ENCODE results near the gene CAP2.
"Not testable (repeated sequence)": the region's sequence is repeated elsewhere in the genome, so short reads cannot be mapped to it uniquely, and the experiment has no call there.

Gene CAP2

GRCh38 chr6:17577059-17577458 lies 183.7 kb downstream of the CAP2 start:
- peaks cover 14% of the 10 kb centered on the region for H3K9me3 ChIP-seq (ENCODE audit: control insufficient read depth, low read length)
- no peaks in the 10 kb centered on the region for H3K4me1 ChIP-seq (ENCODE audit: control insufficient read depth, insufficient read depth, low read length, poor library complexity, severe bottlenecking)
- H3K4me3 ChIP-seq (ENCODE audit: extremely low read depth, insufficient read depth, low read length, poor library complexity, severe bottlenecking), result no peak overlapping the region
- no peaks in the 10 kb centered on the region for H3K36me3 ChIP-seq (ENCODE audit: control insufficient read depth, insufficient read depth, low read length)
- 100% methylated on average over 1 of the region's 1 CpG; no CpG with 5 or more reads in 1 of the 2 experiments for WGBS, 2 experiments (ENCODE audit: insufficient coverage in 2 of 2)
- H3K27ac ChIP-seq (ENCODE audit: low read depth, low read length, severe bottlenecking), result no peak overlapping the region

DNA sequence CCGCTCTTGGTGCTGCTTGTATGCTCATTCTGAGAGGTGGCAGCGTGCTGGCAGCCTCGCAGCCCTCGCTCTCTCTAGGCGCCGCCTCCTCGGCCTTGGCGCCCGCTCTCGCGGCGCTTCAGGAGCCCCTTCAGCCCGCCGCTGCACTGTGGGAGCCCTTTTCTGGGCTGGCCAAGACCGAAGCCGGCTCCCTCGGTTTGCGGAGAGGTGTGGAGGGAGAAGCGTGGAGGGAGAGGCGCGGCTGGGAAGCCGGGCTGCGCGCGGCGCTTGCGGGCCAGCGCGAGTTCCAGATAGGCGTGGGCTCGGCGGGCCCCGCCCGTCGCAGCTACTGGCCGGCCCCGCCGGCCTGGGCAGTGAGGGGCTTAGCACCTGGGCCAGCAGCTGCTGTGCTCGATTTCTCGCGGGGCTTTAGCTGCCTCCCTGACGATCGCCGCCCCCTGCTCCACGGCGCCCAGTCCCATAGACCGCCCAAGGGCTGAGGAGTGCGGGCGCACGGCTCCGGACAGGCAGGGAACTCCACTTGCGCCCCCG lies 187.2 kb downstream of the CAP2 start:
- no peaks in the 10 kb centered on the region for H3K4me1 ChIP-seq (ENCODE audit: control insufficient read depth, insufficient read depth, low read length, poor library complexity, severe bottlenecking)
- H3K27ac ChIP-seq (ENCODE audit: low read depth, low read length, severe bottlenecking), result no peak overlapping the region
- peak overlapping the region; percentile 18 for H3K4me3 ChIP-seq (ENCODE audit: extremely low read depth, insufficient read depth, low read length, poor library complexity, severe bottlenecking)
- H3K36me3 ChIP-seq (ENCODE audit: control insufficient read depth, insufficient read depth, low read length), result no peaks in the 10 kb centered on the region
- WGBS, 2 experiments (ENCODE audit: insufficient coverage in 2 of 2), result 74 to 77% methylated on average over 31 to 40 of the region's 53 CpGs
- peaks cover 14% of the 10 kb centered on the region for H3K9me3 ChIP-seq (ENCODE audit: control insufficient read depth, low read length)

GRCh38 chr6:17581282-17581681 lies 187.9 kb downstream of the CAP2 start:
- H3K4me3 ChIP-seq (ENCODE audit: extremely low read depth, insufficient read depth, low read length, poor library complexity, severe bottlenecking); H3K36me3 ChIP-seq (ENCODE audit: control insufficient read depth, insufficient read depth, low read length); H3K27ac ChIP-seq (ENCODE audit: low read depth, low read length, severe bottlenecking); H3K4me1 ChIP-seq (ENCODE audit: control insufficient read depth, insufficient read depth, low read length, poor library complexity, severe bottlenecking): not testable (repeated sequence)
- WGBS, 2 experiments (ENCODE audit: insufficient coverage in 2 of 2), result 98 to 100% methylated on average over 4 to 6 of the region's 7 CpGs
- peaks cover 11% of the 10 kb centered on the region for H3K9me3 ChIP-seq (ENCODE audit: control insufficient read depth, low read length)

DNA sequence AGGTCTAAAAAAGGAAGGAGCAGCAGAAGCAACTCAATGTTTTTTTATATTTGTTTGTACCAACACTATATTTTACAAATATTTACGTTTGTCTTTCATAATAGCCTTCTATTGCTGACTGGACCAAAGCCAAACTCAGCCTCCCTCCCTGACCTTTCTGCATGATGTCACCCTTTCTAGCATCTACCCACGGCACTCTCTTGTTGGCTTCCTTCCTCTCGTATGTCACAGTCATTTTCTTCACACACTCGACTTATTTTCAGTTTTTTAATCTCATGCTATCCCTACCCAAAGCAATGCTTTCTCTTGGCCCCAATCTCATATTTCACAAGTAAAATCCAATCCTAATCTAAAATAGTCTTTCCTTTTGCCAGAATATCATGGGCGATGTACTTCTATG lies 190.4 kb downstream of the CAP2 start:
- H3K36me3 ChIP-seq (ENCODE audit: control insufficient read depth, insufficient read depth, low read length), result no peaks in the 10 kb centered on the region
- H3K9me3 ChIP-seq (ENCODE audit: control insufficient read depth, low read length), result peaks cover 4% of the 10 kb centered on the region
- 72 to 75% methylated on average over 4 of the region's 5 CpGs for WGBS, 2 experiments (ENCODE audit: insufficient coverage in 2 of 2)
- no peak overlapping the region for H3K4me3 ChIP-seq (ENCODE audit: extremely low read depth, insufficient read depth, low read length, poor library complexity, severe bottlenecking)
- H3K27ac ChIP-seq (ENCODE audit: low read depth, low read length, severe bottlenecking), result peak overlapping the region; percentile 63
- no peaks in the 10 kb centered on the region for H3K4me1 ChIP-seq (ENCODE audit: control insufficient read depth, insufficient read depth, low read length, poor library complexity, severe bottlenecking)

GRCh38 chr6:17584241-17584803 lies 190.9 kb downstream of the CAP2 start:
- H3K36me3 ChIP-seq (ENCODE audit: control insufficient read depth, insufficient read depth, low read length), result no peaks in the 10 kb centered on the region
- 70% methylated on average over 2 of the region's 7 CpGs; no CpG with 5 or more reads in 1 of the 2 experiments for WGBS, 2 experiments (ENCODE audit: insufficient coverage in 2 of 2)
- H3K4me1 ChIP-seq (ENCODE audit: control insufficient read depth, insufficient read depth, low read length, poor library complexity, severe bottlenecking), result no peaks in the 10 kb centered on the region
- peaks cover 4% of the 10 kb centered on the region for H3K9me3 ChIP-seq (ENCODE audit: control insufficient read depth, low read length)
- H3K27ac ChIP-seq (ENCODE audit: low read depth, low read length, severe bottlenecking), result peak overlapping the region; percentile 63
- H3K4me3 ChIP-seq (ENCODE audit: extremely low read depth, insufficient read depth, low read length, poor library complexity, severe bottlenecking), result peak overlapping the region; percentile 6

DNA sequence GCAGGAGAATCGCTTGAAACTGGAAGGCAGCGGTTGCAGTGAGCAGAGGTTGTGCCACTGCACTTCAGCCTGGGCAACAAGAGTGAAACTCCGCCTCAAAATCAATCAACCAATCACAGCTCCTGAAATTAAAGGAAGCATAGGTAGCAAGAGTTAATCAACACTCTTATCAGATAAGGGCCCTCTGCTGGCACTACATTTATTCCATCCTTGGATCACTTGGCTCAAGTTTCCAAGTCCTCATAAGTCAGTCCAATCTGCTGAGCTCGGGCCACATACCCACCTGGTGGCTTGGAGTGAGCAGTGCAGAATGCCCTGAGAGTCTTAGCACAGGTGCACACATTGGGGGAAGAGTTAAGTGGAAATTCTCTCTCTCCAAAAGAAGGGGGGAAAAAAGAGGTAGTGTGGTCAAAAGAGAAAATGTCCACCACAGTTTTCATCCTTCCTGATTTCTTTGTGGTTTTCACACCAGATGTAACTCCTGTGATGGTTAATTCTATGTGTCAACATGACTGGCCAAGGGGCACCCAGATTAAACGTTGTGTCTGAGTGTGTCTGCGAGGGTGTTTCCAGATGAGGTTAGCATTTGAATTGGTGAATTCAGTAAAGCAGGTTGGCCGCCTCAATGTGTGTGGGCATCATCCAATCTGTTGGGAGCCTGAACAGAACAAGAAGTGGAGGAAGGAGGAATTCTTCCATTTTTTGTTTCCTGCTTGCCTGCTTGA lies 192.5 kb downstream of the CAP2 start:
- WGBS, 2 experiments (ENCODE audit: insufficient coverage in 2 of 2), result 85 to 90% methylated on average over 7 of the region's 7 CpGs
- no peaks in the 10 kb centered on the region for H3K36me3 ChIP-seq (ENCODE audit: control insufficient read depth, insufficient read depth, low read length)
- H3K4me3 ChIP-seq (ENCODE audit: extremely low read depth, insufficient read depth, low read length, poor library complexity, severe bottlenecking), result no peak overlapping the region
- H3K9me3 ChIP-seq (ENCODE audit: control insufficient read depth, low read length), result peaks cover 4% of the 10 kb centered on the region
- no peak overlapping the region for H3K27ac ChIP-seq (ENCODE audit: low read depth, low read length, severe bottlenecking)
- peaks cover 3% of the 10 kb centered on the region for H3K4me1 ChIP-seq (ENCODE audit: control insufficient read depth, insufficient read depth, low read length, poor library complexity, severe bottlenecking)

GRCh38 chr6:17586623-17587022 lies 193.2 kb downstream of the CAP2 start:
- H3K9me3 ChIP-seq (ENCODE audit: control insufficient read depth, low read length); H3K4me3 ChIP-seq (ENCODE audit: extremely low read depth, insufficient read depth, low read length, poor library complexity, severe bottlenecking); H3K27ac ChIP-seq (ENCODE audit: low read depth, low read length, severe bottlenecking); H3K36me3 ChIP-seq (ENCODE audit: control insufficient read depth, insufficient read depth, low read length); H3K4me1 ChIP-seq (ENCODE audit: control insufficient read depth, insufficient read depth, low read length, poor library complexity, severe bottlenecking): not testable (repeated sequence)
- WGBS, 2 experiments (ENCODE audit: insufficient coverage in 2 of 2), result 90 to 95% methylated on average over 13 of the region's 13 CpGs

DNA sequence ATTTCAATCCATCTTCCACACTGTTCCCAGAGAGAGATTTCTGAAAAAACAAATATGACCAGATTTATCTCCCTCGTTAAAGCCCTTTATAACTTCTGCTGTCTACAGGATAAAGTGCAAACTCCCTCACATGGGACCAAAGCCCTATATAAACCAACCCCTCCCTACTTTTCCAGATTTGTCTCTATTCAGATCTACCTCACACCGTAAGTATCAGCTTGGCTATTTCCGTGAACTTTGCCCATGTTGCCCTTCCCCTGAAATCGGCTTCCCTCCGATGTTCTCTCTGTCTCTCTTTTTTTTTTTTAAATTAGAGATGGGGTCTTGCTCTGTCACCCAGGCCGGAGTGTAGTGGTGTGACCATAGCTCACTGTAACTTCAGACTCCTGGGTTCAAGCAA lies 194.6 kb downstream of the CAP2 start:
- Histone ChIP-seq H3K4me3 (ENCODE audit: extremely low read depth, insufficient read depth, low read length, poor library complexity, severe bottlenecking) (no peak overlapping the region), H3K9me3 (ENCODE audit: control insufficient read depth, low read length) (no peaks in the 10 kb centered on the region), H3K27ac (ENCODE audit: low read depth, low read length, severe bottlenecking) (no peak overlapping the region), H3K36me3 (ENCODE audit: control insufficient read depth, insufficient read depth, low read length) (no peaks in the 10 kb centered on the region), H3K4me1 (ENCODE audit: control insufficient read depth, insufficient read depth, low read length, poor library complexity, severe bottlenecking) (peaks cover 3% of the 10 kb centered on the region)
- 83 to 94% methylated on average over 3 to 4 of the region's 6 CpGs for WGBS, 2 experiments (ENCODE audit: insufficient coverage in 2 of 2)

DNA sequence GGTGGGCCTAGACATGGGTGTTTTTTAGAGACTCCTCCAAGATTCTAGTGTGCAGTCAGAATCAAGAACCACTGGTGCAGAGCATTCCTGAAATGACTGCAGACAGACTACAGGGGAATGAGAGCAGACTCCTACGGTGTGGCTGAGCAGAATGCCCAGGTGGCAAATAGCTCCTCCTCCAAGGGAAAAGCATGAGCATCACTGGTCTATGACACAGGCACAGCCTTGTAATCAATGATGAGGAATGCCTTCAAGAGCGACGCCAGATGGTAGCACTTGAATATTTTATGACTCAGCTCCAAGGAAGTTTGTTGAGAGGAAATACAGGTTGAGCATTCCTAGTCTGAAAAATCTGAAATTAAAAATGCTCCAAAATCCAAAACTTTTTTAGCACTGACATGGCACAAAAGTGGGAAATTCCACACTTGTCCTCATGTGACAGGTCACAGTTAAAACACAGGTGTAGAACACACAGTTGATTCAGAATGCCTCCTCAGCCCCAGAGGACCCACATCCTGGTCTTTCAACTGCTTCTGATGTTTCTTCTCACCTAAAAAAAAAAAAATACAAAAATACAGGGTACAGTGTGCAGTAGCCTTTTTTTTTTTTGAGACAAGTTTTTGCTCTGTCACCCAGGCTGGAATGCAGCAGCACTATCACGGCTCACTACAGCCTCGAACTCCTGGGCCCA lies 196.2 kb downstream of the CAP2 start:
- Histone ChIP-seq H3K9me3 (ENCODE audit: control insufficient read depth, low read length) (no peaks in the 10 kb centered on the region), H3K36me3 (ENCODE audit: control insufficient read depth, insufficient read depth, low read length) (no peaks in the 10 kb centered on the region), H3K27ac (ENCODE audit: low read depth, low read length, severe bottlenecking) (peak overlapping the region; percentile 46), H3K4me1 (ENCODE audit: control insufficient read depth, insufficient read depth, low read length, poor library complexity, severe bottlenecking) (peaks cover 3% of the 10 kb centered on the region), H3K4me3 (ENCODE audit: extremely low read depth, insufficient read depth, low read length, poor library complexity, severe bottlenecking) (no peak overlapping the region)
- 75 to 86% methylated on average over 5 of the region's 5 CpGs for WGBS, 2 experiments (ENCODE audit: insufficient coverage in 2 of 2)

- Histone ChIP-seq H3K4me3 (ENCODE audit: extremely low read depth, insufficient read depth, low read length, poor library complexity, severe bottlenecking) (no peak overlapping the region), H3K36me3 (ENCODE audit: control insufficient read depth, insufficient read depth, low read length) (no peaks in the 10 kb centered on the region), H3K4me1 (ENCODE audit: control insufficient read depth, insufficient read depth, low read length, poor library complexity, severe bottlenecking) (peaks cover 3% of the 10 kb centered on the region), H3K27ac (ENCODE audit: low read depth, low read length, severe bottlenecking) (no peak overlapping the region), H3K9me3 (ENCODE audit: control insufficient read depth, low read length) (no peaks in the 10 kb centered on the region)
- WGBS, 2 experiments (ENCODE audit: insufficient coverage in 2 of 2), result 75 to 86% methylated on average over 1 of the region's 1 CpG
These were observed 197.9 kb downstream of the CAP2 start for GRCh38 chr6:17591287-17591686.

- H3K4me1 ChIP-seq (ENCODE audit: control insufficient read depth, insufficient read depth, low read length, poor library complexity, severe bottlenecking), result peaks cover 3% of the 10 kb centered on the region
- no peak overlapping the region for H3K27ac ChIP-seq (ENCODE audit: low read depth, low read length, severe bottlenecking)
- H3K9me3 ChIP-seq (ENCODE audit: control insufficient read depth, low read length), result no peaks in the 10 kb centered on the region
- no peak overlapping the region for H3K4me3 ChIP-seq (ENCODE audit: extremely low read depth, insufficient read depth, low read length, poor library complexity, severe bottlenecking)
- no peaks in the 10 kb centered on the region for H3K36me3 ChIP-seq (ENCODE audit: control insufficient read depth, insufficient read depth, low read length)
These were observed 199.9 kb downstream of the CAP2 start for GRCh38 chr6:17593246-17593645.

All from mesodermal cell (in vitro differentiated cells).